ENCODE results near the gene LYZL4.

The LYZL4 gene, protein sequence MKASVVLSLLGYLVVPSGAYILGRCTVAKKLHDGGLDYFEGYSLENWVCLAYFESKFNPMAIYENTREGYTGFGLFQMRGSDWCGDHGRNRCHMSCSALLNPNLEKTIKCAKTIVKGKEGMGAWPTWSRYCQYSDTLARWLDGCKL

DNA sequence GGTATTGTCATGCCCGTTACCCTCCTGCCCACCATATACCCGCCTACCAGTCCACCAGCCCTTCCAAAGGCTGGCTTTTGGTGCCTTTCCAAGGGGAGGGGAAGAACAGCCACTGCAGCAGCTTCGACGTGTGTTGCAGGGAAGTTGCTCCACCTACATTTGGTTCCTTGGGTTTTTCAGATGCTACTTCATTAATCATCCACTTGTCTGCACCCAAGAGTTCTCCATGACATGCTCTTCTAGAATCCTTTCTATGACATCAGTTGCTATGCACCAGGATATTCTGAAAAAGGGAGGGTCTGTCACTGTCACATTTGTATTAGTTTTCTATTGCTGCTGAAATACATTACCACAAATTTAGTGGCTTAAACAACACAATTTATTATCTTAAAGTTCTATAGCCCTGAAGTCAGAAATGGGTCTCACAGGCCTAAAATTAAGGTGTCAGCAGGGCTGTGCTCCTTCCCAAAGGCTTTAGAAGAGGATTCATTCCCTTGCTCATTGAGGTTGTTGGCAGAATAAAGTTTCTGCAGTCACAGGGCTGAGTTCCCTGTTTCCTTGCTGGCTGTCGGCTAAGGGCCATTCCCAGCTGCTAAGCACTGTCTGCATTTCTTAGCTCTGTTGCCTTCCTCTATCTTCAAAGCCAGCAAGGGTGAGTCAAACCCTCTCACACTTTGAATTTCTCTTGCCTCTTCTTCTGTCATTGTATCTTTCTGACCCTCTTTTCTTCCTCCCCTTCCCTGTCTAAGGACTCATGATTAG is at the start of gene LYZL4:
Gene LYZL4, minus strand, starts transcription at position 241 of the 762 bp plus-strand sequence. CDS start 3,359 bp downstream, outside the sequence.
- no peak for DNase-seq (ENCODE audit: low read depth in 2 of 3, low spot score in 2 of 3)

DNA sequence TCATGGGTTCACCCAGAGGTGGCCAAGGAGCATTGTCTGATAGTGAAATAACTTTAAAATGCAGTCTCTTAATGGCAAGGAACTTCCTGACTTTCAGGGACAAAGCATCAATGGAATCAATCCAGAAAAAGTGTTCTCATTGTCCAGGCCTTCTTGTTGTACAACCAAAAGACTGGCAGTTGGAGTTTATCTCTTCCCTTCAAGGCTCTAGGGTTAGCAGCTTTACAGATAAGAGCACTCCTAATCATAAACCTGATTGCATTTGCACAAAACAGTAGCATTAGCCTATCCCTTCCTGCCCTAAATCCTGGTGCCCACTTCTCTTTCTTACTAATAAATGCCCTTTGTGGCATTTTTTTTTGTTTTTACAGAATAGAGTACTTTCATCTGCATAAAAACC is 48.7 kb upstream of the LYZL4 start:
- no peak for DNase-seq (ENCODE audit: low read depth in 2 of 3, low spot score in 2 of 3)

DNA sequence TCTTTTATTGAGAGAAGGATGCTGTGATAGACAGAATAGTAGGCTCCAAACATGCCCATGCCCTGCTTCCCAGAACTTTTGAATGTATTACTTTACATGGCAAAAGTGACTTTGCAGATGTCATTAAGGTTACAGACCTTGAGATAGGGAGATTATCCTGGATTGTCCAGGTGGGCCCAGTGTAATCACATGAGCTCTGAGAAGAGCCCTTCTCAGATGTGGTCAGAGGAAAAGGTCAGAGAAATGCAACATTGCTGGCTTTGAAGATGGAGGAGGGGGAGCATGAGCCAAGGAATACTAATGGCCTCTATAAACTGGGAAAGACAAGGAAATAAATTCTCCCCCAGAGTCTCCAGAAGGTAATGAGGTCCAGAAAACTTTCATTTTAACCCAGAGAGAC is 45.8 kb upstream of the LYZL4 start:
- DNase-seq (ENCODE audit: low read depth in 2 of 3, low spot score in 2 of 3) = no peak

DNA sequence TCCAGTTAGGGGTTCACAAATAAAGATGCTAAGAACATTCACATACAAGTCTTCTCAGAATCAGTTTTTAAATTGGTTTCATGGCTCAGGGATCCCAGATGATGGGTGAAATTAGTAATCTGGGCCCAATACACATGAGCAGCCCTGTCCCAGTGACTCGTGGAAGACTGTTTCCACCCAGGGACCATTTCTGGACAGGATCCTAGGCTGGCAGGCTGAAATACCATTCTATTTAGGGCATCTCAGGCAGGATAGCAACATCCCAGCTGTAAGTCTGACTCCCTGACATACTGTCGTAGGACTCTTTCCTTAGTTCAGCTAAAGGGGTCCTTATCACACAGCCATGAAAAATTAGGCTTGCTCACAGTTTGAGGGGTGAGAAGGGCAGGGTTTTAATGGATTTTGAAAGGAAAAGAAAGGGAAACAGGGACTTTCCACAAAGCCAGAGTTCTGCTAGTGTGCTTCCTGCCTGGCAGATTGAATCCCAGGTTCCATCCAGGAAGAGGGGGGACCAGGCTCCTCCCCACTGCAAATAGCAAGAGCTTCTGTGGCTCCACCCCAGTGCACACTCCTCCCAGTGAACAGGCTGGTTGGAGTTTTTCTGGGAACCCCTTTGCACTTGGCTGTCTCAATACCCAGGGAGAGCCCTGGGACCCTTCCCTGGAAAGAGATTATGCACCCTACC is 41.3 kb upstream of the LYZL4 start:
- no peak for DNase-seq (ENCODE audit: low read depth in 2 of 3, low spot score in 2 of 3)

DNA sequence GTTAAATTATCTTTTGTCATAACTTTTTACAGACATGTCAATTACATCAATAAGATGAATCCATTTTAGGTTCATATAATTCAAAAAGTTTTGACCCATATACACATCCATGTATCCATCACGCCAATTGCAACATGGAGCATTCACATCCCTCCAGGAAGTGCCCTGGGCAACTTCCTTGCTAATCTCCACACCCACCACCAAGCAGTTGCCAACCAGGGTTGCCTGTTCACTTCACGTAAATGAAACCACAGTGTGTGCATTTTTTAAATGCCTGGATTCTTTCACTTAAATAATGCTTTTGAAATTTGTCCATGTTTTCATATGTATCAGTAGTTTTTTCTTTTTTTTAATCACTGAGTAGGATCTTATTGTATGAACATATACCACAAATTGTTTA is 40.7 kb upstream of the LYZL4 start:
- DNase-seq (ENCODE audit: low read depth in 2 of 3, low spot score in 2 of 3) = no peak

DNA sequence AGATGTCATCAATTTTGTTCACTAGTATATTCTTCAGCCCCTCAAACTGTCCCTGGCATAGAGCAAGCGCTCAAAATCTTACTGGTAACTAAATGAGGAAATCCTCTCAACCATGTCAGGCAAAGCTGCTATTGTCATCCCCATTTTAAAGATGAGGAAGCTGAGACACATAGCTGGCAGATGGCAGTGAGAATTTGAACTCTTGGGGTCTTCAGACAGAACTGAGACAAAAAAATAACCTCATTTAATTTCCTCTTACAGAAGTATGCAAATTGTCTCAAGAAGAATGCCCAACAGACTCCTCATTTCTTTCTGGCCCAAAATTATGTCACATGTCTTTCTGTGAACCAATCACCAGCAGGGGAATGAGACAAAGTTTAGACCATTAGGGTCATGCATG is 40.2 kb upstream of the LYZL4 start:
- no peak for DNase-seq (ENCODE audit: low read depth in 2 of 3, low spot score in 2 of 3)

DNA sequence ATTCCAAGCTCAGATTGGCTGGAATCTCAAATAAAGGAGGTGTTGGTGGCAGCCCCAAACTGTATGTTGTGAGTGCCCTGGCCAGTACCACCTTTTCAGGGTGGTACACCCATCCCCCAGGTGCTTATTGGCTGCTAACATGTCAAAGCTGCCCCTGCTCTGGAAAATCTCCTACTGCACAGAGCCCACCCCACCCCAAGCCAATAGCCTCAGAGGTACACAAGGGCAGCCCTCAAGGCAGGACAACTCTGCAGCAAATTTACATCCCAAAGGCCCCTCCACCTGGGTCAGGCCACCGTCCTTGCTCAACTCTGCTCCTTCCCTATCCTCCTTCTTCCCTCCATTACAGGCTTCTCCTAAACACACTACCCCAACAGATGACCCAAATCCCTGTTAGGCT is 37.1 kb upstream of the LYZL4 start:
- no peak for DNase-seq (ENCODE audit: low read depth in 2 of 3, low spot score in 2 of 3)

DNA sequence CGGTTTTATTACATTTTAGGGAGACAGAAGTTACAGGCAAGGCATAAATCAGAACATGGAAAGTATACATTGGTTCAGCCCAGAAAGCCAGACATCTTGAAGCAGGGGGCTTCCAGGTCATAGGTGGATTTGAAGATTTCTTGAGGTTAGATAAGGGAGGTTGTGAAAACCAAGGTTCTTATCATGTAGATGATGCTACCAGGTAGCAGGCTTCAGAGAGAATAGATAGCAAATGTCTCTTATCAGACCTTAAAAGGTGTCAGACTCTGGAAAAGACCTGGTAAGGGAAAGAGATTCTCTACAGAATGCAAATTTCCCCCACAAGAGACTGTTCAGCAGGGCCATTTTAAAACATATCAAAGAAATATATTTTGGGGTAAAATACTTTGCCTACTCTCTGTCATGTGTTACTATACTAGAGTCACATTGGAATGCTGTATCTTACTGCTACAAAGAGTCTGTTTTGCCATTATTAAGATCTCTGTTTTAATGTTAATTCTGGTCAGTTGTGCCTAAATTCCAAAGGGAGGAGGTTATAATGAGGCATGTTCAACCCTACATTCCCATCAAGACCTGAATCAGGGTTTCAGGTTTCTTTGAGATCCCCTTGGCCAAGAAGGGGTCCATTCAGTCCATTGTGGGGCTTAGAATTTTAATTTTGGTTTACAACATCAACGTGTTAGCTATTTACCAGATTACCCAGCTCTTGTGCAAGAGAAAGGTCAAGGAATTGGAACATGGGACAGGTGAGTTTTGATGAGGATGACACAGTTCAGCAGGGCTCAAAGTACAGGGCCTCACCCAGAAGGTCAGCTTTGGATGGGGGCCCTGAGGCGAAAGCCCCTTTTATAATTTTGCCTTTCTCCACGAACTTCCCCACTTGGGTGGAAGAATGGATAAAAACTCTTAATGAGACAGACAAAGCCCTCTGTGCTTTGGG is 36.0 kb upstream of the LYZL4 start:
- no peak for DNase-seq (ENCODE audit: low read depth in 2 of 3, low spot score in 2 of 3)

DNA sequence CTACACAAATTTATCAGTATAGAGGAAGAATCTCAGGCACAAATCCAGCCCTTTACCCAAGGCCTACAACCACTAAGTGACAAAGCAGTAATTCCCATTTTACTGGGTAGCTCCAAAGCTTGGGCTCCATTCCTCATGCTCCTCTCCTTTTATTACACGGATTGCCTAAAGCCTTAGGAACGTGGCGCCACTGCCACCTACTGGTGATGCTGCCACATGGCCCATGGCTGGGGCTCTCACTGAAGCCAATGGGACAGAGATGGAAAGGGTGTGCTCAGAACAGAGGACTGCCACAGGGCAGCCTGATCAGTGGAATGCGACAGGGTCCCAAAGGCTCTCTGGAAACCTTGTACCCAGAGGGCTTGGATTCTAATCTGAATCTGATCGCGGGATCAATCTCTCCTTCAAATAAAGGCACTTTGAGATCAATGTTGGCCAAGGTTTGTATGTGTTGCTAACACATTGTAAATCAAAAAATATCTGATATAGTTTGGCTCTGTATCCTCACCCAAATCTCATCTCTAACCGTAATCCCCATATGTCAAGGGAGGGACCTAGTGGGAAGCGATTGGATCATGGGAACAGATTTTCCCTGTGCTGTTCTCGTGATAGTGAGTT is 33.5 kb upstream of the LYZL4 start:
- peak; percentile 40 to 77 (median 61) for DNase-seq (ENCODE audit: low read depth in 2 of 3, low spot score in 2 of 3)

DNA sequence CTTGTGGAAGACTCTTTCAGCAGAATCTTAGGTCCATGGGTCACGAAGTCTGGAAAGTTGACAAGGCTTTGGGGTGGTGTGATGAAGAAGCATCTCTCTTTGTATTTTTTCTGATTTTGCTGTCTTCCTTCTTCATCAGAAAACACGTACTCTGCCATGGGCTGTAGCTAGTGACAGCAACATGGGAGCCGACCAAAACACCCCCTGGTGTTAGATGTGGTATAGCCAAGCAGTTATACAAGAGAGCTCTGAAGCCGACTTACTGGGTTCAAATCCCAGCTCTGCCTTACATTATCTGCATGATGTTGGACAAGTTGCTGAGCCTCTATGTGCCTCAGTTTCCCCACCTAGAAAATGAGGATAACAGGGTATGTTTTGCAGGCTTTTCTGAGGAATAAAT is 32.9 kb upstream of the LYZL4 start:
- no peak for DNase-seq (ENCODE audit: low read depth in 2 of 3, low spot score in 2 of 3)

DNA sequence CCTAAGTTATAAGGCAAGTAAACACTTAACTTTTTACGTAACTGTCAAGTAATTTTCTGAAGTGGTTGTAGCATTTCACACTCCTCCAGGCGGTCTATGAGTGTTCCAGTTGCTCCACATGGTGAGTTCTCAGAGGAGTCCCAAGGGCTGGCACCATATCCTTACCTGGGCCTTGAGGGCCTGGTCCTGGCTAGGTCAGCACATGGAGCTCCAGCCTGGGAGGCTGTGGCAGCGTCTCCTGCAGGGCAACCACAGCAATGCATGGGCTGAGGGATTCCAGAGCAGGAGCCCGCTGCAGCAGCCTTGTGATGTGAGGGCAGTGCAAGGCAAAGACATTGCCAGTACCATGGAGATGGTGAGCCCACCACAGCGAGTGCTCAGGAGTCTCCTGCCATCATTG is 32.2 kb upstream of the LYZL4 start:
- DNase-seq (ENCODE audit: low read depth in 2 of 3, low spot score in 2 of 3) = no peak

DNA sequence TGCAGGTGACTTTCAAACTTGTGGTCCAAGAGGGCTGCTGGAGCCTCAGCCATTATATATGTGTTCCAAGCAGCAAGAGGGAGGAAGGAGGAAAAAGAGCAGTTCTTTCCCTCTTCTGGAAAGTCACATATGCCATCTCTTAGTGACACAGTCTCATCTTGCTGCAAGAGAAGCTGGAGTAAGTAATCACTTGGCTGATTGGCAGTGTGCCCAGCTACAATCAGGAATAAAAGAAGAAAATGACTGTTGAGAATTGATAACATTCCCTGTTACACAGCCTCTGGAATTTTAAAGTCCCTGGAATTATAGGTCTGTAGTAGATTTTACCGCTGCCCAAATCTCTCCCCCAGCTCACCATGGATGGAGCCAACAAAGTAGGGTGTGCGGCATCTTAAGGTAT is 31.4 kb upstream of the LYZL4 start:
- no peak for DNase-seq (ENCODE audit: low read depth in 2 of 3, low spot score in 2 of 3)

DNA sequence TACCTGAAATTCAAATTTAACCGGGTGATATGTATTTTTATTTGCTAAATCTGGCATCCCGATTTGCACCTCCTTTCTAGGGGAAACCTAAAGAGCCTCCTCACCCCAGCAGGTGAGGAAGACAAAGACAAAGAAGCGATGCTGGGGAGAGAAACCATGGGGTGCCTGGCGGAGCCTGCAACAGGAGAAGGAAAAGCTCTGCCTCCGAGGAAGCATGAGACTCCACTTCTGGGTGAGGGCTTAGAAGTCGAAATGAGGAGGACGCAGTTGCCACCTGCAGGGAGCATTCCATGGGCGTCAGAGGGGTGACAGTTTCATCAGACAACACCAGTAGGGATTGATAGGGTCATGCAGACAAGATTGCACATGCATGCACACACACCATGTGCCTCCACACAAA is 30.5 kb upstream of the LYZL4 start:
- DNase-seq (ENCODE audit: low read depth in 2 of 3, low spot score in 2 of 3) = no peak

DNA sequence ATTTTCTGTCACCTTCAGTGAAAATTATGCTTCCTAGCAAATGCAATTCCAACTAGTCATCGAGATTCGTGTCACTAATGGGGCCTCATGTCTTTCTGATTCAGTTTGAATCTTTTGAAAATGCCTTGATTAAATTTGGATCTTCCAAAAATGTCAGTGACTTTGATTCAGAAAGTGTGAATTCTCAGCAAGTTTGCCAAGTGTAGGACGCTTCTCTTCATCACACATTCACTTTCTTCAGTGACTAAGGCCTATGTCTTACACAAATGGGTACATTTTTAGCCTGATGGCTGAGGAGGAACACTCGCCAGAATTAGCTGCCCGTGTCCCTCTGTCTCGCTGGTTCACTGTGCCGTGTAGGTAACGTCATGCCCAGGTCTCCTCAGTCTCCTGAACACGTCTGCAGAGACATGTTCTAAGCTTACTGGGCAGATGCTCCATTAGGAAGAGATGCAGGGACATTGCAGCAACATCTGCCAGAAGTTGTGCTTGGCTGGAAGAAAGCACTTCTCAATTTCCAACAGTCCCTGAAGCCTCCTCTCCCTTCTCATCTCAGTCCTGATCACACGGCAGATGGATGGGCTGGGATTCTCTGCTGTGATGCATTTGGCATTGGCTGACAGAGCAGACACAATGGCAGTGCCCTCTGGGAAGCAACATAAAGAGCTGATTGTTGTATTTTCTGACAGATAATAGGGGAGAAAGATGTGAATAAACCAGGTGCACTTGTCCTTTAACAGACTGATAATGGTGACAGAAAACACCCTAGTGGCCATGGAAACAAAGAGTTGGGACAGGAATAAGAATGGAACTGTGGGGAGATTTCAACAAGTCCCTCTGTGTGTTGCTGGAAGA is 29.1 kb upstream of the LYZL4 start:
- DNase-seq (ENCODE audit: low read depth in 2 of 3, low spot score in 2 of 3) = no peak

DNA sequence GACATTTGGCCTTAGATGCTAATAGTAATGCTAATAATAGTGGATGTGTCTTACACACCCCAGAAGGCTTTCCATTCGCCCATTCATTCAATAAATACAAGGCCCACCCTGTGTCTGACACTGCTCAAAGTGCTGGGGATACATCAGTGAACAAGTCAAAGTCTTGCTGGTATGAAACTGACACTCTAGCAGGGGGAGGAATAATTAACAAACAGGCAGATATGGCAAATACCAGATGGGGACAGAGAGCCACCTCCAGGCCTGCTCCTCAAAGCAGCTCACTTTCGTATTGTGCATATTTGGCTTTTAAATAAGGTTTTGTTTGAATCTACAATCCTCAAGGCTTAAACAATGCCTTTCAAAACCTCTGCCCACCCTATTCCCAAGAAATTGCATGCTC is 28.3 kb upstream of the LYZL4 start:
- DNase-seq (ENCODE audit: low read depth in 2 of 3, low spot score in 2 of 3) = no peak

DNA sequence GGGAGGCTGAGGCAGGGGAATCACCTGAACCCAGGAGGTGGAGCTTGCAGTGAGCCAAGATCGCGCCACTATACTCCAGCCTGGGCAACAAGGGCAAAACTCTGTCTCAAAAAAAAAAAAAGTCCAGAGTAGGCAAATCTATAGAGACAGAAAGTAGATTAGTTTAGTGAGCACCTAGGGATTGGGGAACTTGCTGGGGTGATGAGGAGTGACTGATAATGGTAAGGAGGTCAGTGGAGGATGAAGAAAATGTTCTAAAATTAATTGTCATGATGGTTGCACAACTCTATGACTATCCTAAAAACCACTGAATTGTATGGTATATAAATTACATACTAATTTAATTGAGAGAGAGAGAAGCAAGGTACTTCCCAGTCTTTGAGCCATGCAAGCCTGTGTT is 27.8 kb upstream of the LYZL4 start:
- DNase-seq (ENCODE audit: low read depth in 2 of 3, low spot score in 2 of 3) = no peak

DNA sequence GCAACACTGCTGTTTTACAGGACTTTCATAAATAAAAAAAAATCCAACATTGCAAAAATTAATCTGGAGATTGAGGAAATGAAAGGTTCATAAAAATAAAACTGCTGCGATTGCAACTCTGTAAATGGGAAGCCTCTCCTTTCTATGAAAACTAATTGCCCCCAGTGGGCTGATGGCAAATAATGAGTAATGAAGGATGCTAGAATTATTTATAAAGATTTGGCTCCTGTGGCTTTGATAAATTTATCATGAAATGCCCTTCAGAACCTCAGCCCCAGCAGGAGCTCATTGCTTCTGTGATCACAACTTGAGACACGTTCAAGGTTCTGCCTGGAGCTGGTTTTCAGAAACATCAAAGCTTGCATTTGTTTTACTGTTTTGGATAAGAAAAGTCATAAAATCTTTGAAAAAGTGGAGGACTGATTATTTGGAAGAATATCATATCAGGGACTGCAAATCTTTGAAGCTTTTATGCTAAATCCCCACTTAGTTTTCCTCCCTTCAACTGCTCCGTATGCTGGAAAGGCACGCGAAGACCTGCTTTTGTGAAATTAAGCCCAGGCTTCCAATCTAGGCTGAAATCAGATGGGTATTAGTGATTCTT is 24.5 kb upstream of the LYZL4 start:
- DNase-seq (ENCODE audit: low read depth in 2 of 3, low spot score in 2 of 3) = no peak

DNA sequence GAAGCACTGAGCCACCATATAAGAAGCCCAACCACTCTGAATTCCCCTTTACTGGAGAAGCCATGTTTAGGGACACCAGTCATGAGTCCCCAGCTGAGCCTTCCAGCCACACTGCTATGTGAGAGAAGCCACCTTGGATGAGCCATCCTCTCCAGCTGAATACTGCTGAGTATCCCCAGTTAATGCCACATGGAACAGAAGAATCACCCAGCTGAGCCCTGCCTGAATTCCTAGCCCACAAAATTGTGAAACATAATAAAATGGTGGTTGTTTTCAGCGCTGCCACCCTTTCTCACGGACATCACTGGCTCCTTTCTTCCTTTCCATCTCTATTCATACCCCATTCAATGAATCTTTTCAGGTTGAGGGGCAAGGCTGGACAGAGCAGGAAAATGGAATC is 22.1 kb upstream of the LYZL4 start:
- no peak for DNase-seq (ENCODE audit: low read depth in 2 of 3, low spot score in 2 of 3)

DNA sequence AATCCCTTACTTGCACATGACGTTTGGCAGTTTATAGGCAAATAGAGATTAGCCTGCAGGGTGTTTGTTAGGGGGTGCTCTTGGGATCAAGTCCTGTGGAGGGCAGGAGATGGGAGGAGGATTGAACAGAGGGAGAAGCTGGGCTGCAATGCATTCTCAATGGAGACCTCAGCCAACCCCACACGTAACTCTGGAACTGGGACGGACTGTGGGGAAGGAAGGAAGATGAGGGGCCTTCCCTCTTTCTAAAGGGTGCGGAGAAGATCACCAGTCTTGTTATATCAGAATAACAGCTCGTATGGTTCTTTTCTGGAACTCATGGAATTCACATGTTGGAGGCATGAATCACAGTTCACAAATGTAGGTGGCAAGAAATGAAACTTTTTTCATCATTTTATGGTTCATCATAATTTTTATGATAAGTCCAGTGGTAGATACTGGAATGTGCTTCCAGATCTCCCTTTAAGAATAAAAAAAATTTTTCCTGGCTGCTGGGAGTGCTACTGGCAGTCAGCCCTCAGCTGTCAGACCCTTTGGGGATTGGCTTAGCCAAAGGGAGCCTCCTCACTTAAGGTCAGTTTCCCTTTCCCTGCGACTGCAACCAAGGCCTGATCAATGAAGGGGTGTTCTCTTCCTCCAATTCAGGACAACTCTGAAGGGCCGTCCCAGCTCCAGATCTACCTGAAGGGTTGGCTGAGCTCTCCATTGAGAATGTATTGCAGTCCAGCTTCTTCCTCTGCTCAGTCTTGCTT is 20.5 kb upstream of the LYZL4 start:
- no peak for DNase-seq (ENCODE audit: low read depth in 2 of 3, low spot score in 2 of 3)

All from activated CD8-positive, alpha-beta memory T cell treated with anti-CD3 and anti-CD28 coated beads for 48 hours (primary cell).